GM23248 (cell line): Measurements from ENCODE around the gene ADGRL1. TPM values are rescaled to one million over a fixed set of nuclear protein-coding genes. Genes with fewer than 3 reads are reported as not detected.

ENCODE experiments used
- DNase-seq: peaks from one replicate; pipeline ENCODE4 v3.0.0-alpha.2; 2015
- H2AFZ ChIP-seq: fragments of 200-600 bp; sonication (generic); 2 replicates; pipeline ENCODE4 v1.6.1; 2016; ENCODE audit warnings: antibody characterized with exemption
- H3F3A ChIP-seq: fragments of 200-600 bp; sonication (generic); 2 replicates; pipeline ENCODE4 v1.6.1; 2016; ENCODE audit warnings: mild to moderate bottlenecking, antibody characterized with exemption, mixed run types; ENCODE audit not compliant: insufficient read depth
- H3K27ac ChIP-seq: fragments of 200-600 bp; sonication (generic); 2 replicates; pipeline ENCODE4 v1.5.1; 2016; ENCODE audit warnings: mild to moderate bottlenecking
- H3K27me3 ChIP-seq: fragments of 200-600 bp; sonication (generic); replicated peaks from 2 replicates; pipeline ENCODE4 v1.6.1; 2016; ENCODE audit warnings: mild to moderate bottlenecking; ENCODE audit not compliant: insufficient read depth
- H3K36me3 ChIP-seq: fragments of 200-600 bp; sonication (generic); 2 replicates; pipeline ENCODE4 v1.6.1; 2016; ENCODE audit warnings: low read depth, mild to moderate bottlenecking
- H3K4me1 ChIP-seq: fragments of 200-600 bp; sonication (generic); 2 replicates; pipeline ENCODE4 v1.6.1; 2016; ENCODE audit warnings: mild to moderate bottlenecking; ENCODE audit not compliant: insufficient read depth
- H3K4me2 ChIP-seq: fragments of 200-600 bp; sonication (generic); one replicate; pipeline ENCODE4 v1.6.1; 2016; ENCODE audit warnings: mild to moderate bottlenecking; ENCODE audit not compliant: unreplicated experiment
- H3K4me3 ChIP-seq: fragments of 200-600 bp; sonication (generic); 2 replicates; pipeline ENCODE4 v1.5.1; 2016; ENCODE audit warnings: mild to moderate bottlenecking
- H3K79me2 ChIP-seq: fragments of 200-600 bp; sonication (generic); 2 replicates; pipeline ENCODE4 v1.6.1; 2016; ENCODE audit warnings: mild to moderate bottlenecking; ENCODE audit not compliant: insufficient read depth
- H3K9ac ChIP-seq: fragments of 200-600 bp; sonication (generic); 2 replicates; pipeline ENCODE4 v1.6.1; 2016; ENCODE audit warnings: mild to moderate bottlenecking
- H3K9me2 ChIP-seq: fragments of 200-600 bp; sonication (generic); 2 replicates; pipeline ENCODE4 v1.6.1; 2016; ENCODE audit warnings: mixed run types, mild to moderate bottlenecking, moderate library complexity; ENCODE audit not compliant: insufficient read depth
- H3K9me3 ChIP-seq: fragments of 200-600 bp; sonication (generic); one replicate; pipeline ENCODE4 v1.6.1; 2017; ENCODE audit warnings: low read depth
- H4K20me1 ChIP-seq: fragments of 200-600 bp; sonication (generic); 2 replicates; pipeline ENCODE4 v1.6.0; 2016; ENCODE audit not compliant: insufficient read depth
- EZH2 ChIP-seq: fragments of 200-600 bp; sonication (generic); IDR thresholded peaks from 2 replicates; pipeline ENCODE4 v1.6.1; 2018; ENCODE audit warnings: antibody characterized with exemption, mild to moderate bottlenecking; ENCODE audit not compliant: insufficient read depth, poor library complexity, severe bottlenecking
- EZH2phosphoT487 ChIP-seq: fragments of 200-600 bp; sonication (generic); IDR thresholded peaks from 2 replicates; pipeline ENCODE4 v1.6.1; 2018; ENCODE audit warnings: antibody characterized with exemption, moderate library complexity, mild to moderate bottlenecking, low read depth; ENCODE audit not compliant: insufficient read depth
- WGBS, 2 experiments: methylation state at CpG; one replicate each; pipeline ENCODE4 v1.1.6; 2015 to 2017; ENCODE audit warnings: low lambda C conversion rate in 2 of 2, low coverage in 1 of 2; ENCODE audit errors: missing lambda C conversion rate in 2 of 2; 5-methylcytosine and 5-hydroxymethylcytosine counted together
- in situ Hi-C: fragments of 300-500 bp; cut with MboI; formaldehyde crosslinking; loops from 2 replicates; pipeline ENCODE4 v1.15.0; 2020
- polyA plus RNA-seq: library from polyadenylated mRNA; unstranded; fragments of >200 nt; fragmentation: Nextera tagmentation; extraction: Ambion mirVana; gene quantifications from 2 replicates; pipeline ENCODE4 v1.2.1, GENCODE V29; 2016
- total RNA-seq: library from RNA; depleted of rRNA; stranded (reverse); fragments of >200 nt; shearing (Covaris generic); gene quantifications from 2 replicates; pipeline ENCODE4 v1.2.3, GENCODE V29; 2014

Gene ADGRL1
- total and polyA plus RNA-seq, 2 experiments from 2014 or later = 1.0 to 3.0 TPM

DNA sequence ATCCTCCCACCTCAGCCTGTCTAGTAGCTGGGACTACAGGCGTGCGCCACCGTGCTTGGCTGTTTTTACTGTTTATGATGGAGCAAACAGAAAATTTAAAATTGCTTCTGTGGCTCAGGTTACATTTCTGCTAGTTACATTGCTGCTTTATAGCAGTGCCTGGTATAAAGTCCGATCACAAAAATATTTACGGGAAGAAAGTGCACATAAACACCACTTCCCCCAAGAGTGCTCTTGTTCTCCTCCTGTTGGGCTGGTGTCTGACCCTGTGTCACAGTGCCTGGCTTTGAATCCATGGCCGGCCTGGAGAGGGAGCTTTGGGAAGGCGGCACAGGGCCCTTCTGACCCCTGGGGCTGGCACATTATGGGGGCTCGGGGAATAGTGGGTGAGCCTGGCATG, 100.3 kb downstream of the ADGRL1 start:
- Histone ChIP-seq H3F3A (no peaks in the 10 kb centered on the region), H3K27ac (no peak overlapping the region), H4K20me1 (no peaks in the 10 kb centered on the region), H3K4me3 (no peak overlapping the region), H3K27me3 (no peaks in the 10 kb centered on the region), H3K4me2 (no peak overlapping the region), H3K36me3 (peaks cover 11% of the 10 kb centered on the region; the same call in 1 of the 2 replicates), H3K9me3 (no peaks in the 10 kb centered on the region), H3K79me2 (peaks cover 26% of the 10 kb centered on the region), H3K9me2 (no peaks in the 10 kb centered on the region), H3K9ac (no peak overlapping the region), H2AFZ (no peak overlapping the region), H3K4me1 (no peaks in the 10 kb centered on the region)
- in situ Hi-C loops = no loop called here
- no peak for TF ChIP-seq EZH2
- TF ChIP-seq EZH2phosphoT487 = no peak
- no peak for DNase-seq
- WGBS, 2 experiments = 85 to 90% methylated on average over 8 of the region's 8 CpGs

DNA sequence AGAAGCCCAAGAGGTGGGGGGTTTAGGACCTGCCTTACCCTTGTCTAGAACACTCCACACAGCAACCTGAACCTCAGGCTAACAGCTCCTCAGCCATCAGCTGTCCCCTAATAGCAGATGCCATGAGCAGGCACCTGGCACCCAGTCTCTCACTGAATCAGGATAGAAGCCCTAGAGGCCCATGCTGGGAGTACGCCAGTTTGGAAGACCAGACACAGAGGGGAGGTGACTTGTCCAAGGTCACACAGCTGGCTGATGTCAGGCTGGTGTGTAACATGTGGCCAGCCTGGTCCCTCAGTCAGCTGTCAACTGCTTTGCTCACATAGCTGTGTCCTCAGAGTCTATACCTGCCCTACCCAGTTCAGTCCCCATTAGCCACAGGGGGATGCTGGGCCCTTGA, 102.7 kb downstream of the ADGRL1 start:
- no peak for DNase-seq
- H3K9me2 ChIP-seq = no peaks in the 10 kb centered on the region
- H3K9ac ChIP-seq = no peak overlapping the region
- no peak overlapping the region for H3K4me2 ChIP-seq
- H3K27me3 ChIP-seq = no peaks in the 10 kb centered on the region
- H3K79me2 ChIP-seq = peaks cover 5% of the 10 kb centered on the region; the same call in 1 of the 2 replicates
- no peaks in the 10 kb centered on the region for H3F3A ChIP-seq
- no peak overlapping the region for H3K4me3 ChIP-seq
- no peak overlapping the region for H2AFZ ChIP-seq
- WGBS, 2 experiments = 100% methylated on average over 1 of the region's 1 CpG
- in situ Hi-C loops = no loop called here
- peaks cover 14% of the 10 kb centered on the region; the same call in 1 of the 2 replicates for H3K36me3 ChIP-seq
- no peaks in the 10 kb centered on the region for H3K4me1 ChIP-seq
- no peak overlapping the region for H3K27ac ChIP-seq
- H3K9me3 ChIP-seq = no peaks in the 10 kb centered on the region
- TF ChIP-seq EZH2phosphoT487 (no peak), EZH2 (no peak)
- H4K20me1 ChIP-seq = no peaks in the 10 kb centered on the region

DNA sequence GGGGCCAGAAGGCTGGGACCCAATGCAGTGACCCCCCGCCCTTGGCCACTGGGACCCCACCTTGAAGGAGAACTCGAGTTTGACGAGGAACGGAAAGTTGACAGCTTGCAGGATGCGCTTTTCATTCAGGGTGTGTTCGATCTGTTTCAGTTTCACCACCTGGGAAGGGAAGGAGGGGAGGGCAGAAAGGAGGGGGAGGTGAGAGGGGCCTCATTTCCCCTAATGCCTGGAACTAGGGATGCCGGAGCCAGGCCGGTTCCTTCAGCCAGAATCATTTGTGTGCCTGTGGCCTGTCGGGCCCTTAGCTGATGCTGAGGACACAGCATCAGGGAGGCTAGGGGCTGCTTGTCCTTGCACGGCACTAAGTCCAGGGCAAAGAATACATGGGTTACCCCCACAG, 103.2 kb downstream of the ADGRL1 start:
- no peak overlapping the region for H3K27ac ChIP-seq
- no peaks in the 10 kb centered on the region for H4K20me1 ChIP-seq
- H2AFZ ChIP-seq = no peak overlapping the region
- H3K27me3 ChIP-seq = no peaks in the 10 kb centered on the region
- H3K36me3 ChIP-seq = peaks cover 14% of the 10 kb centered on the region; the same call in 1 of the 2 replicates
- no peak for DNase-seq
- in situ Hi-C loops = no loop called here
- no peak overlapping the region for H3K4me3 ChIP-seq
- no peaks in the 10 kb centered on the region for H3K79me2 ChIP-seq
- H3F3A ChIP-seq = no peaks in the 10 kb centered on the region
- no peak overlapping the region for H3K9ac ChIP-seq
- H3K4me2 ChIP-seq = no peak overlapping the region
- no peaks in the 10 kb centered on the region for H3K4me1 ChIP-seq
- TF ChIP-seq EZH2phosphoT487 (no peak), EZH2 (no peak)
- H3K9me3 ChIP-seq = no peaks in the 10 kb centered on the region
- 91 to 93% methylated on average over 9 to 10 of the region's 10 CpGs for WGBS, 2 experiments
- no peaks in the 10 kb centered on the region for H3K9me2 ChIP-seq

DNA sequence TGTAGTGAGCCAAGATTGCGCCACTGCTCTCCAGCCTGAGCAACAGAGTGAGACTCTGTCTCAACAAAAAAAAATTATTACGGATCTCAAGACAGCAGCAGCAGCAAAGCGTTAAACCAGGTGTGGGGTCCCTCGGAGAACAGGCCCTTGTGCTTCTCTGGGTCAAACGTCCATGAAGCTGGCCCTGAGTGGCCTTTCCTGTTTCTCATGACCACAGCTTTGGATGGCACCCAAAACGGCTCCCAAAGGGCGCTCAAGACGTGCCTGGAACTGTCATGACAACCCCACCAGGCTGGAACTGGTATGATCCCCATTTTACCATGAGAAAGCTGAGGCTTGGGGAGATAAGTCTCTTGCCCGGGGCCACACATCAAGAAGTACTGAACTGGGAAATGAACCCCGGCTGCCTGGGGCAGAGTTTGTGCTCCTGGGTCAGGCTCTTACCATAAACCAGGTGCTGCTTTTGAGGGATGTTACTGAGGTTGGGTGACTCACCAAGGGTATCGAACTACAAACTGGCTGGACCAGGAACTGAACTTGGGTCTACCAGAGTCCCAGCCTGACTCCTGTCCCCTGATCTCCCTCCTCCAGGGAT, 103.8 kb downstream of the ADGRL1 start:
- in situ Hi-C loops = no loop called here

More for the DNA sequence above, 103.8 kb downstream of the ADGRL1 start:
- H3K4me2 ChIP-seq = no peak overlapping the region
- H2AFZ ChIP-seq = no peak overlapping the region
- no peaks in the 10 kb centered on the region for H3K79me2 ChIP-seq
- H3K9ac ChIP-seq = no peak overlapping the region
- no peaks in the 10 kb centered on the region for H4K20me1 ChIP-seq
- H3K9me3 ChIP-seq = no peaks in the 10 kb centered on the region
- no peak for TF ChIP-seq EZH2
- TF ChIP-seq EZH2phosphoT487 = no peak
- WGBS, 2 experiments = 81 to 98% methylated on average over 11 of the region's 11 CpGs
- H3F3A ChIP-seq = no peaks in the 10 kb centered on the region
- no peaks in the 10 kb centered on the region for H3K4me1 ChIP-seq
- DNase-seq = no peak
- H3K27me3 ChIP-seq = no peaks in the 10 kb centered on the region
- no peak overlapping the region for H3K4me3 ChIP-seq
- no peaks in the 10 kb centered on the region for H3K9me2 ChIP-seq
- H3K27ac ChIP-seq = no peak overlapping the region
- H3K36me3 ChIP-seq = peaks cover 14% of the 10 kb centered on the region; the same call in 1 of the 2 replicates
